Parathyroid adenoma (tissue), 2 donors: Measurements from ENCODE around the gene PIGC.

Experiments used
- H2AFZ ChIP-seq: fragments of 300-600 bp; sonication (generic); one replicate; pipeline ENCODE4 v1.7.0; 2017; ENCODE audit warnings: antibody characterized with exemption, mild to moderate bottlenecking
- H3K27ac ChIP-seq: fragments of 300-600 bp; sonication (generic); one replicate; pipeline ENCODE4 v1.7.0; 2017
- H3K27me3 ChIP-seq: fragments of 300-600 bp; sonication (generic); one replicate; pipeline ENCODE4 v1.7.0; 2017; ENCODE audit warnings: low read length; ENCODE audit not compliant: control insufficient read depth, insufficient read depth
- H3K36me3 ChIP-seq: fragments of 300-600 bp; sonication (generic); one replicate; pipeline ENCODE4 v1.7.0; 2017; ENCODE audit warnings: low read length; ENCODE audit not compliant: control insufficient read depth, insufficient read depth
- H3K4me1 ChIP-seq: fragments of 300-600 bp; sonication (generic); one replicate; pipeline ENCODE4 v1.7.0; 2017; ENCODE audit warnings: control low read depth
- H3K4me2 ChIP-seq: fragments of 300-600 bp; sonication (generic); one replicate; pipeline ENCODE4 v1.7.0; 2017; ENCODE audit warnings: low read length
- H3K4me3 ChIP-seq: fragments of 300-600 bp; sonication (generic); one replicate; pipeline ENCODE4 v1.7.0; 2017; ENCODE audit warnings: low read depth, low read length
- H3K79me2 ChIP-seq: fragments of 300-600 bp; sonication (generic); one replicate; pipeline ENCODE4 v1.7.0; 2017; ENCODE audit warnings: control low read depth
- H3K9ac ChIP-seq: fragments of 300-600 bp; sonication (generic); one replicate; pipeline ENCODE4 v1.7.0; 2017; ENCODE audit warnings: mild to moderate bottlenecking
- H3K9me3 ChIP-seq: fragments of 300-600 bp; sonication (generic); one replicate; pipeline ENCODE4 v1.7.0; 2017; ENCODE audit warnings: low read length; ENCODE audit not compliant: control insufficient read depth
- CTCF ChIP-seq: fragments of 300-600 bp; sonication (generic); IDR thresholded peaks from one replicate; pipeline ENCODE4 v1.7.0; 2017; ENCODE audit warnings: antibody characterized with exemption, mild to moderate bottlenecking
- donor health status: primary hyperparathyroidism.

Gene PIGC

GRCh38 chr1:172469717-172470116, 25.8 kb upstream of the PIGC start:
- no peak overlapping the region for H3K9ac ChIP-seq
- H3K79me2 ChIP-seq, result no peaks in the 10 kb centered on the region
- no peaks in the 10 kb centered on the region for H3K4me1 ChIP-seq
- no peak overlapping the region for H3K4me3 ChIP-seq
- no peak overlapping the region for H2AFZ ChIP-seq
- no peak overlapping the region for H3K4me2 ChIP-seq
- no peak for TF ChIP-seq CTCF
- H3K9me3 ChIP-seq, result no peaks in the 10 kb centered on the region
- H3K27ac ChIP-seq, result no peak overlapping the region
- H3K27me3 ChIP-seq, result no peaks in the 10 kb centered on the region
- no peaks in the 10 kb centered on the region for H3K36me3 ChIP-seq

GRCh38 chr1:172468296-172468695, 24.4 kb upstream of the PIGC start:
- H3K9me3 ChIP-seq, result no peaks in the 10 kb centered on the region
- H3K79me2 ChIP-seq, result no peaks in the 10 kb centered on the region
- no peak for TF ChIP-seq CTCF
- H2AFZ ChIP-seq, result no peak overlapping the region
- H3K4me1 ChIP-seq, result no peaks in the 10 kb centered on the region
- no peak overlapping the region for H3K4me2 ChIP-seq
- no peaks in the 10 kb centered on the region for H3K27me3 ChIP-seq
- H3K9ac ChIP-seq, result no peak overlapping the region
- no peak overlapping the region for H3K27ac ChIP-seq
- no peak overlapping the region for H3K4me3 ChIP-seq
- no peaks in the 10 kb centered on the region for H3K36me3 ChIP-seq

- no peak overlapping the region for H3K4me3 ChIP-seq
These were observed 23.6 kb upstream of the PIGC start for GRCh38 chr1:172467446-172467845.

GRCh38 chr1:172466795-172467407, 23.0 kb upstream of the PIGC start:
- no peaks in the 10 kb centered on the region for H3K9me3 ChIP-seq
- H3K4me2 ChIP-seq, result no peak overlapping the region
- no peak for TF ChIP-seq CTCF
- H2AFZ ChIP-seq, result no peak overlapping the region
- H3K36me3 ChIP-seq, result no peaks in the 10 kb centered on the region
- H3K4me3 ChIP-seq, result no peak overlapping the region
- no peak overlapping the region for H3K9ac ChIP-seq
- H3K79me2 ChIP-seq, result no peaks in the 10 kb centered on the region
- H3K27ac ChIP-seq, result no peak overlapping the region
- no peaks in the 10 kb centered on the region for H3K27me3 ChIP-seq
- H3K4me1 ChIP-seq, result no peaks in the 10 kb centered on the region

More at GRCh38 chr1:172467446-172467845, 23.6 kb upstream of the PIGC start:
- no peaks in the 10 kb centered on the region for H3K9me3 ChIP-seq
- H3K27me3 ChIP-seq, result no peaks in the 10 kb centered on the region
- no peak for TF ChIP-seq CTCF
- no peak overlapping the region for H3K27ac ChIP-seq
- no peaks in the 10 kb centered on the region for H3K4me1 ChIP-seq
- H3K9ac ChIP-seq, result no peak overlapping the region
- no peak overlapping the region for H2AFZ ChIP-seq
- no peaks in the 10 kb centered on the region for H3K79me2 ChIP-seq
- H3K4me2 ChIP-seq, result no peak overlapping the region
- no peaks in the 10 kb centered on the region for H3K36me3 ChIP-seq

- H3K4me1 ChIP-seq, result no peaks in the 10 kb centered on the region
- H3K9ac ChIP-seq, result no peak overlapping the region
- no peak for TF ChIP-seq CTCF
- H3K9me3 ChIP-seq, result no peaks in the 10 kb centered on the region
- H3K36me3 ChIP-seq, result no peaks in the 10 kb centered on the region
- H3K4me2 ChIP-seq, result no peak overlapping the region
- H3K4me3 ChIP-seq, result no peak overlapping the region
- H3K27ac ChIP-seq, result no peak overlapping the region
- no peaks in the 10 kb centered on the region for H3K79me2 ChIP-seq
- H2AFZ ChIP-seq, result no peak overlapping the region
- H3K27me3 ChIP-seq, result no peaks in the 10 kb centered on the region
These were observed 21.7 kb upstream of the PIGC start for GRCh38 chr1:172465617-172466016.
